C4-2B (cell line): Measurements from ENCODE around the gene CPNE7.

Experiments used
- H3K27ac ChIP-seq: fragments of 450-650 bp; 2 replicates; pipeline ENCODE4 v1.5.1; 2017
- CTCF ChIP-seq: fragments of 450-650 bp; conservative IDR thresholded peaks from 2 replicates; pipeline ENCODE4 v1.5.1; 2017; ENCODE audit warnings: mild to moderate bottlenecking
- ZFX ChIP-seq: fragments of 450-650 bp; IDR thresholded peaks from 2 replicates; pipeline ENCODE4 v1.6.1; 2017

CPNE7 gene

GRCh38 chr16:89639385-89639784 is 63.8 kb downstream of the CPNE7 start:
- TF ChIP-seq ZFX = no peak
- TF ChIP-seq CTCF = no peak
- H3K27ac ChIP-seq = no peak overlapping the region

- no peak overlapping the region for H3K27ac ChIP-seq
- peak; percentile 57; the same call in 1 of the 2 replicates for TF ChIP-seq CTCF
- no peak for TF ChIP-seq ZFX
Observed at GRCh38 chr16:89641458-89642119, 66.0 kb downstream of the CPNE7 start.

DNA sequence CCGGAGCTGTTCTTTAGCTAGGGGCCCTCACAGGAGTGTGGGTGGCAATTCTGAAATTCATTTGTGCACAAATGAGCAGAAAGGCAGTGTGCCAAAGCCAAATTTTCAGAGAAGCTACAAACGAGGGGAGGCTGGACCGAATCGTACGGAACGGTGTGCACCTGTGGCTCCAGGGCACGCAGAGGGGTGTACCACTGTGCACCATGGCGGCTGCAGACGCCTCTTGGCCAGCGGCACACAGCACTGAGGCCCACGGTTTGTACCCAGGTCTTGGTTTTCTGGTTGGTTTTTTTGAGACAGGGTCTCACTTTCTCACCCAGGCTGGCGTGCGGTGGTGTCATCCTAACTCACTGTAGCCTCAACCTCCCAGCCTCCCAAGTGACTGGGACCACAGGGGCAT is 67.0 kb downstream of the CPNE7 start:
- H3K27ac ChIP-seq = no peak overlapping the region
- TF ChIP-seq CTCF = no peak
- TF ChIP-seq ZFX = no peak

GRCh38 chr16:89643769-89644300 is 68.3 kb downstream of the CPNE7 start:
- H3K27ac ChIP-seq = no peak overlapping the region
- TF ChIP-seq ZFX (no peak), CTCF (no peak)

DNA sequence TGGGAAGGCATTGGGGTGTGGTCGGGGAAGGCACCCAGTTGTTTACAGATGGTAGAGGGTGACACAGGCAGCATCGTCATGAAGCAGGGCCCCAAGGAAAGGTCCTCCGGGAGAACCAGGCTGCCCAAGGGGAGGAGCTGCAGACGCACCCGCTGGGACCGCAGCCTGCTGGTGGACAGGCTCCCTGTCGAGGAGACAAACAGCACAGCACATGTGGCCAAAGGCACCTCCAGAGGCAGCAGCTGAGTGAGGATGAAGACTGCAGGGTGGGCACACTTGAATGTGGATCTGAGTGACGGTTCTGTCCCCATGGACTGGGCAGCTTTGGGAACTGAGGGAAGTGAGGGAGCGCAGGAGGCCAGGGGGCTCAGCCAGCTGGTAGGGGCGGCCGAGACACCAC is 69.6 kb downstream of the CPNE7 start:
- H3K27ac ChIP-seq = no peak overlapping the region
- TF ChIP-seq ZFX (no peak), CTCF (no peak)

GRCh38 chr16:89646270-89646669 is 70.7 kb downstream of the CPNE7 start:
- no peak for TF ChIP-seq CTCF
- TF ChIP-seq ZFX = no peak
- H3K27ac ChIP-seq = no peak overlapping the region
